Subcutaneous abdominal adipose tissue (tissue), 5 donors: Measurements from ENCODE around the gene CCN5.
A peak's percentile ranks its signal among the peaks of the same experiment; 100 is the strongest.
"Not testable (repeated sequence)": the region's sequence is repeated elsewhere in the genome, so short reads cannot be mapped to it uniquely, and the experiment has no call there.

Experiments
- H3K27ac ChIP-seq: one replicate; pipeline ENCODE4 v1.7.0; 2013; ENCODE audit warnings: low read depth, mild to moderate bottlenecking, inconsistent platforms, low read length, moderate library complexity
- H3K27me3 ChIP-seq, 5 donors: one replicate each; pipeline ENCODE4 v1.7.0; 2013; ENCODE audit warnings: low read length in 5 of 5, inconsistent platforms in 1 of 5; ENCODE audit not compliant: control insufficient read depth in 5 of 5, insufficient read depth in 4 of 5
- H3K36me3 ChIP-seq, 5 donors: one replicate each; pipeline ENCODE4 v1.7.0; 2013; ENCODE audit warnings: low read length in 5 of 5; ENCODE audit not compliant: control insufficient read depth in 5 of 5, insufficient read depth in 5 of 5
- H3K4me1 ChIP-seq, 5 donors: one replicate each; pipeline ENCODE4 v1.7.0; 2013; ENCODE audit warnings: low read length in 5 of 5, mild to moderate bottlenecking in 3 of 5, moderate library complexity in 1 of 5; ENCODE audit not compliant: control insufficient read depth in 5 of 5, insufficient read depth in 5 of 5
- H3K4me3 ChIP-seq, 5 donors: one replicate each; pipeline ENCODE4 v1.7.0; 2013; ENCODE audit warnings: low read length in 5 of 5, low read depth in 1 of 5
- H3K9ac ChIP-seq, 5 donors: one replicate each; pipeline ENCODE4 v1.7.0; 2013; ENCODE audit warnings: low read length in 5 of 5, mild to moderate bottlenecking in 4 of 5, moderate library complexity in 3 of 5
- H3K9me3 ChIP-seq, 5 donors: one replicate each; pipeline ENCODE4 v1.7.0; 2013; ENCODE audit warnings: low read length in 5 of 5; ENCODE audit not compliant: control insufficient read depth in 5 of 5
- donor health status: healthy.
- donor health status: healthy.
- donor health status: healthy.
- donor health status: healthy.
- donor health status: healthy.

The CCN5 gene

GRCh38 chr20:44695295-44695673 is 19.9 kb upstream of the CCN5 start:
- H3K27ac ChIP-seq, result peak overlapping the region; percentile 10
- H3K9ac ChIP-seq, result peak overlapping the region in 1 of 5 donors; percentile 12
- H3K4me3 ChIP-seq, result no peak overlapping the region
- H3K4me1 ChIP-seq, result peaks cover 11 to 57% (median 46%) of the 10 kb centered on the region in 5 donors
- H3K27me3 ChIP-seq, result no peaks in the 10 kb centered on the region
- no peaks in the 10 kb centered on the region for H3K9me3 ChIP-seq
- H3K36me3 ChIP-seq, result no peaks in the 10 kb centered on the region

- Histone ChIP-seq H3K27ac (peak overlapping the region; percentile 10), H3K9ac (peak overlapping the region in 1 of 5 donors; percentile 12), H3K9me3 (no peaks in the 10 kb centered on the region), H3K36me3 (no peaks in the 10 kb centered on the region), H3K4me1 (peaks cover 11 to 59% (median 46%) of the 10 kb centered on the region in 5 donors), H3K27me3 (no peaks in the 10 kb centered on the region), H3K4me3 (no peak overlapping the region)
Measured at GRCh38 chr20:44695674-44696300, 19.4 kb upstream of the CCN5 start.

- Histone ChIP-seq H3K4me1 (peaks cover 13 to 59% (median 46%) of the 10 kb centered on the region in 5 donors), H3K9me3 (no peaks in the 10 kb centered on the region), H3K36me3 (no peaks in the 10 kb centered on the region), H3K27ac (peak overlapping the region; percentile 10), H3K4me3 (peak overlapping the region in 1 of 5 donors; percentile 25), H3K27me3 (no peaks in the 10 kb centered on the region), H3K9ac (no peak overlapping the region)
Measured at GRCh38 chr20:44696315-44696714, 18.9 kb upstream of the CCN5 start.

GRCh38 chr20:44697041-44697440 is 18.1 kb upstream of the CCN5 start:
- Histone ChIP-seq H3K27ac (peak overlapping the region; percentile 10), H3K4me1 (peaks cover 15 to 58% (median 49%) of the 10 kb centered on the region in 5 donors)
- not testable (repeated sequence) for H3K27me3 ChIP-seq, H3K9me3 ChIP-seq, H3K4me3 ChIP-seq, H3K36me3 ChIP-seq, H3K9ac ChIP-seq

GRCh38 chr20:44698351-44698750 is 16.8 kb upstream of the CCN5 start:
- Histone ChIP-seq H3K27me3 (no peaks in the 10 kb centered on the region), H3K27ac (no peak overlapping the region), H3K36me3 (no peaks in the 10 kb centered on the region), H3K9ac (no peak overlapping the region), H3K9me3 (no peaks in the 10 kb centered on the region), H3K4me3 (no peak overlapping the region), H3K4me1 (peaks cover 12 to 58% (median 51%) of the 10 kb centered on the region in 5 donors)

- no peaks in the 10 kb centered on the region for H3K27me3 ChIP-seq
- no peak overlapping the region for H3K27ac ChIP-seq
- H3K4me1 ChIP-seq, result peaks cover 14 to 54% (median 51%) of the 10 kb centered on the region in 5 donors
Measured at GRCh38 chr20:44700306-44700705, 14.9 kb upstream of the CCN5 start.

GRCh38 chr20:44701118-44701857 is 13.9 kb upstream of the CCN5 start:
- Histone ChIP-seq H3K27ac (no peak overlapping the region), H3K36me3 (no peaks in the 10 kb centered on the region)

More at GRCh38 chr20:44700306-44700705, 14.9 kb upstream of the CCN5 start:
- Histone ChIP-seq H3K36me3 (no peaks in the 10 kb centered on the region), H3K4me3 (no peak overlapping the region), H3K9ac (no peak overlapping the region), H3K9me3 (no peaks in the 10 kb centered on the region)

GRCh38 chr20:44701858-44702256 is 13.3 kb upstream of the CCN5 start:
- Histone ChIP-seq H3K9me3 (no peaks in the 10 kb centered on the region), H3K4me3 (no peak overlapping the region), H3K4me1 (peaks cover 14 to 51% (median 48%) of the 10 kb centered on the region in 5 donors), H3K27me3 (no peaks in the 10 kb centered on the region), H3K36me3 (no peaks in the 10 kb centered on the region), H3K9ac (no peak overlapping the region), H3K27ac (no peak overlapping the region)

More at GRCh38 chr20:44701118-44701857, 13.9 kb upstream of the CCN5 start:
- Histone ChIP-seq H3K9me3 (no peaks in the 10 kb centered on the region), H3K9ac (no peak overlapping the region), H3K4me3 (no peak overlapping the region), H3K27me3 (no peaks in the 10 kb centered on the region), H3K4me1 (peaks cover 14 to 50% (median 47%) of the 10 kb centered on the region in 5 donors)

- Histone ChIP-seq H3K4me3 (peak overlapping the region in 1 of 5 donors; percentile 4), H3K27me3 (no peaks in the 10 kb centered on the region), H3K9ac (peak overlapping the region in 4 of 5 donors; percentile 8 to 52 (median 22)), H3K4me1 (peaks cover 14 to 52% (median 47%) of the 10 kb centered on the region in 5 donors), H3K27ac (peak overlapping the region; percentile 69), H3K9me3 (no peaks in the 10 kb centered on the region), H3K36me3 (no peaks in the 10 kb centered on the region)
Measured at GRCh38 chr20:44702776-44703175, 12.4 kb upstream of the CCN5 start.
